D721Med (cell line): ENCODE data around the gene TUBA4A.

Experiments
- DNase-seq: peaks from one replicate; pipeline ENCODE4 v3.0.0; 2011; ENCODE audit warnings: low spot score; ENCODE audit not compliant: insufficient read length
- FAIRE-seq: peaks from 2 replicates; lab custom pipeline; 2011; peaks lifted over from hg19 to GRCh38; lab: Jason Lieb, UNC
- CTCF ChIP-seq: IDR thresholded peaks from 2 replicates; pipeline ENCODE4 v1.5.1; 2012; ENCODE audit warnings: mild to moderate bottlenecking, control low read depth; ENCODE audit not compliant: insufficient read depth; ENCODE audit errors: missing control alignments

TUBA4A gene

GRCh38 chr2:219246559-219246958, 7.2 kb downstream of the TUBA4A start:
- no peak for FAIRE-seq
- DNase-seq, result no peak
- TF ChIP-seq CTCF, result no peak

GRCh38 chr2:219245899-219246230, 7.9 kb downstream of the TUBA4A start:
- FAIRE-seq (no peak), DNase-seq (no peak)
- TF ChIP-seq CTCF, result no peak

DNA sequence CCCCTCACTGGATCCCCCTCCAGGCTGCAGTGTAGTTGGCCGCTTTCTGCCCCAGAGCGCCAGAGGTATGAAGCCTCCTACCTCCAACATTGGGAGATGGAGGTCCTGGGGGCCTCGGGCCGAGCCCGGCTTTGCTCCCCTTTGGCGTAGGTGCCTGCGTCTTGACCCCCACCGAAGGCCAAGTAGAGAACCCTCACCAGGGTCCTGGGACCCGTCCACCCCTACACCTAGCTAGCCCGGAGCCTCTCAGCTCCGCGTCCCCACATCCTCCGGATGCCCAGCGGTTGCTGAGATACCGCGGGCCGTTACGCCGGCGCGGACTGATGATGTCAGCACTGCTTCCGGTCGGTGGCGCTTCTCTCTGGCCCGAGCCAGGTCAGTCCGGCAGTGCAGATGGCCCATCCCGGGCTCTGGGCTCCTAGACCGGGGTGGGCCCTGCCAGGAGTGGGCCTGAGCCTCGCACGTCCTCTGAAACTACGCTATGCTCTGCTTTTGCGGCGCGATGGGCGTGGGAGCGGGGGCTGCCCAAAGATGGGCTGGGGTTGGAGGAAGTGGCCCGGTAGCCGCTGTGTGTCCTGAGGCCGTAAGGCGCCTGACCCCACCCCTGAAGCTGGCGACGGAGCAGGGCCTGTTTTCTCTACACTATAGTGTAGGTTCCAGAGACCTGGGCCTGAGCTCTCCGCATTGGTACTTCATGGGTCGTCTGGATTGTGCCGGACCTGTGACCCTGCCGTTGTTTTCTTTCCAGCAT, 8.4 kb downstream of the TUBA4A start, which contains the start of the genes GLB1L and STK16:
Gene GLB1L, minus strand, starts transcription at position 297 of the 751 bp plus-strand sequence. CDS start 1,871 bp downstream, outside the sequence.
Gene STK16, plus strand, starts transcription at position 332 of the 751 bp plus-strand sequence. CDS start 521 bp downstream, outside the sequence.
- peak; percentile 100 for DNase-seq
- no peak for TF ChIP-seq CTCF
- FAIRE-seq, result no peak

GRCh38 chr2:219244789-219245147, 8.9 kb downstream of the TUBA4A start:
- TF ChIP-seq CTCF, result no peak
- DNase-seq (no peak), FAIRE-seq (no peak)

DNA sequence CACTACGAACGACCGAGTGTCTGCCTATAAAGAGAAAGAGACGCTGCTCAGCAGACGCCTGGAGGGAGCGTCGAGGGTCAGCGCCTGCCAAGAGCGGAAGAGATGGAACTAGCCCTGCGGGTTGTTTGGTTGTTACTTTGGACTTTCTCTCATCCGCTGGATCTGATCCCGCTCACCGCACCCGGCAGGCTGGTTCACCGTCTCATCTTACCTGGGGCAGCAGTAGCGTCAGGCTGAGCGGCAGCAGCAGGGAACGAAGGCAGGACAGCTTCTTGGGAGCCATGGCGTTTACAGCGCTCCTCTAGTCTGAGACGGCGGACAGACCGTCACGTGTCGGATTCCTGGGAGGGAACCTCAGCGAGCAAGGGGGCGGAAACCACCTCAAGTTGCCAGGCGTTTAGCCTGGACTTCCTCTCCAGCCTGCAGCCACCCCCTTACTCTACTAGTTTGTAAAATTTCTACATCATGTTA, 10.4 kb downstream of the TUBA4A start:
- no peak for TF ChIP-seq CTCF
- FAIRE-seq (no peak), DNase-seq (no peak)

- TF ChIP-seq CTCF, result no peak
- no peak for DNase-seq
- no peak for FAIRE-seq
These were observed 19.4 kb downstream of the TUBA4A start for GRCh38 chr2:219234331-219234730.

GRCh38 chr2:219230059-219230540, 23.6 kb downstream of the TUBA4A start:
- TF ChIP-seq CTCF, result no peak
- no peak for FAIRE-seq
- no peak for DNase-seq
